GM21786 (cell line): ENCODE data around the gene TMEM117.

Experiments
- ATAC-seq: cut with Tn5 transposase; IDR thresholded peaks from one replicate; pipeline ENCODE4 v1.9.1; 2021; ENCODE audit not compliant: unreplicated experiment

Gene TMEM117

GRCh38 chr12:43951286-43951685 lies 115.4 kb downstream of the TMEM117 start:
- no peak for ATAC-seq

- ATAC-seq = peak; percentile 99
Observed at GRCh38 chr12:43957732-43958372, 122.0 kb downstream of the TMEM117 start.

GRCh38 chr12:43964033-43964432 lies 128.2 kb downstream of the TMEM117 start:
- ATAC-seq = no peak

DNA sequence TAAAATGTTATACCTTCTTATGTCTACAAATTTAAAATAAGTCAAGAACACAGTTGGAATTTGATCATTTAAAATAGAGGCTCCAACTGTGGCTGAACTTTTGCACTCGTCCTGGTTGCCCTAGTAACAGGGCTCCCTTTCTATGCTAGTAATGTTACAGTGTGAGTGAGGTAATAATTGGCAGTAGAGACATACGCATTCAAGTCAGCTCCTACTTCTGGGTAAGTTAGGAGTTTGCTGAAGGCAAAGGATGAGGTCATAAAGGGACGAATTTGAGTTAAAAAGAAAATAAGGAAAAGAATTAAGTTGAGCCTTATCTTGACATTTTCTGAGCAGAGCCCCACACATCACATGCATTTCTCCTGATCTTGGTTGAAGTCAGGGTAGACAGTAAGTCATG lies 129.1 kb downstream of the TMEM117 start:
- ATAC-seq = no peak

DNA sequence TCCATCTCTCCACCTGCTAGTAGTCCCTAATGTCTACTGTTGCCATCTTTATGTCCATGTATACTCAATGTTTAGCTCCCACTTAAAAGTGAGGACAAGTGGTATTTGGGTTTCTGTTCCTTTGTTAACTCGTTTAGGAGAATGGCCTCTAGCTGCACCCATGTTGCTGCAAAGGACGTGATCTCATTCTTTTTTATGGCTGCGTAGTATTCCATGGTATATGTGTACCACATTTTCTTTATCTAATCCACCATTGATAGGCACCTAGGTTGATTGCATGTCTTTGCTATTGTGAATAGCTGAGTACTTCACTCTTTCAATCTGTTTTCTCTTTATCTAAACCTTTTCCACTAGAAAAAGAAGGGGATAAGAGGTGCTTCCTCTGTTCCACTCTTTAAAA lies 130.0 kb downstream of the TMEM117 start:
- no peak for ATAC-seq

DNA sequence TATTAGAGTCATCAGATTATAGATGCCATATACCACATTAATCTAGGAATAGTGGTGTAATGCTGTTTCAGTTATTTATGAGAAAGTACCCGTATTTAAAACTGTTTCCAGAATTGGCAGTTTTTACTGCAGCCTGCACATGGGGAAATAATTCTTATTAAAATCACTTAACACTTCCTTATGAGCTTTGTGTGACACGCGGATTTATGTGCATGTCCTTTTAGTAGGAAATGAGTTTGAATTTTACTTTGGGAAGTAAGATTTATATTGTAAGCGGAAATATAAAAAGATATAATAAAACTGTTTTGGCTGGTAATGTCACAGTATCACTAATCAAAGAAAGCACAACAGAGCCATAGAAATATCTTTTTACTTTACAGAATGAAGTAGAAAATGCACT lies 132.9 kb downstream of the TMEM117 start:
- ATAC-seq = no peak

DNA sequence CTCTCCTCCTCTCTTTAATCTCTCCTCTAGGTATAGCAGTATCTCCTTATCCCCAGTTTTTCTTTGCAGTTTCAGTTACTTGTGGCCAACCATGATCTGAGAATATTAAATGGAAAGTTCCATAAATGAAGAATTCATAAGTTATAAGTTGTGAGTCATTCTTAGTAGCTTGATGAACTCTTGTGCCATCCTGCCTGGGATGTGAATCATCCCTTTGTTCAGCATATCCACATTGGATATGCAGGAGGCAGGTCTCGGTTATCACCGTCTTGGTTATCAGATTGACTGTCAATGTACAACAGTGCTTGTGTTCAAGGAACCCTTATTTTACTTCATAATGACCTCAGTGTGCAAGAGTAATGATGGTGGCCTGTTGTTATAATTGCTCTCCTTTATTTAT lies 134.0 kb downstream of the TMEM117 start:
- no peak for ATAC-seq

GRCh38 chr12:43973385-43973784 lies 137.5 kb downstream of the TMEM117 start:
- ATAC-seq = no peak

- ATAC-seq = no peak
Observed at GRCh38 chr12:43973993-43974392, 138.1 kb downstream of the TMEM117 start.

DNA sequence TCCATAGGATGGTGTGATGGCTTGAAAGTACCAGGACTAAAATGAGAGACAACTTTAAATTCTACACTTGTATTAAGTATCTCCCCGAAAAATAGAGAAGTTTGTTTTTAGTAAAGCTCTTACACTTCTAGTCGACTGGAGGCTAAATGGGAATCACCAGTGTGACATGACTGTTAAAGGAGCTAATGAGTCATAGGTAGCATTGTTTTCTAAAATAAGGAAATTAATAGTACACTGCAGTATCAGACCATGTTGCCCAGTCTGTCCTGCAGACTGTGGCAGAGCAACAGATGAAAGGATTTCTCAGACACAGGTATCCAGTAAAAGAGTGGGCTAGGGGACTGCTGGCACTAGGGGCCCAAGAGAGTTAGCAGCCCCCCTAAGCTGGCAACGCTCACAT lies 140.1 kb downstream of the TMEM117 start:
- ATAC-seq = no peak

- ATAC-seq = no peak
Observed at GRCh38 chr12:43978556-43978955, 142.7 kb downstream of the TMEM117 start.

- no peak for ATAC-seq
Observed at GRCh38 chr12:43979450-43979849, 143.6 kb downstream of the TMEM117 start.

- ATAC-seq = no peak
Observed at GRCh38 chr12:43980627-43981191, 144.8 kb downstream of the TMEM117 start.

DNA sequence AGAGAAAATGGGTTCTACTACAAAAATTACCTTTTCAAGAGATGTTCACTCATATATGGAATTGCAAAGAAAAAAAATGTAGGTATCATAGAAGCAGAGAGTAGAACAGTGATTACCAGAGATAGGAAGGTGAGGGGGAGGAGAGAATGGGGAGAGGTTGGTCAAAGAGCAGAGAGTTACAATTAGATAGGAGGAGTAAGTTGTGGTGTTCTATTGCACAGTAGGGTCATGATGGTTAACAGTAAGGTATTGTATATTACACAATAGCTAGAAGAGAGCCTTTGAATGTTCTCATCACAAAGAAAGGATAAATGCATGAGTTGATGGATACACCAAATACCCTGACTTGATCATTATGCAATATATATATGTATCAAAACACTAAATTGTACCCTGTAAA lies 145.8 kb downstream of the TMEM117 start:
- no peak for ATAC-seq

GRCh38 chr12:43982544-43982943 lies 146.7 kb downstream of the TMEM117 start:
- ATAC-seq = no peak

- ATAC-seq = peak; percentile 98
Observed at GRCh38 chr12:43988838-43989560, 153.1 kb downstream of the TMEM117 start.

DNA sequence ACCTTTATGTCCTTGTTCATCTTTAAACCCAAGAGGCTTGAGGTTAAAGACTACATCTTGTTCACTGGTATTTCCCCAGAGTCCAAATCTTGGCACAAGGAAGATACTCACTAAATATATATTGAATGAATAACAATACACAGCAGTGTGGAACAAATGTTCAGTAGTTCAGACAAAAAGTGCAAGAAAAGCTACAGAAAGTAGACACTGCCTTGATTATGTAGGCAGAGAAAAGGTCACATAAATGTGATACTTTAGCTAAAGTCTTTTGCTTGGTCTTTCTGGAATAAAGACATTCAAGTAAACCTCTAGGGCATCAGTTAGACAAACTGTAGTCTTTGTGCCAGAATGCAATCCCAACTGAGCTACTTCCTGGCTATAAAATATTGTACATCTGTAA lies 157.0 kb downstream of the TMEM117 start:
- no peak for ATAC-seq

DNA sequence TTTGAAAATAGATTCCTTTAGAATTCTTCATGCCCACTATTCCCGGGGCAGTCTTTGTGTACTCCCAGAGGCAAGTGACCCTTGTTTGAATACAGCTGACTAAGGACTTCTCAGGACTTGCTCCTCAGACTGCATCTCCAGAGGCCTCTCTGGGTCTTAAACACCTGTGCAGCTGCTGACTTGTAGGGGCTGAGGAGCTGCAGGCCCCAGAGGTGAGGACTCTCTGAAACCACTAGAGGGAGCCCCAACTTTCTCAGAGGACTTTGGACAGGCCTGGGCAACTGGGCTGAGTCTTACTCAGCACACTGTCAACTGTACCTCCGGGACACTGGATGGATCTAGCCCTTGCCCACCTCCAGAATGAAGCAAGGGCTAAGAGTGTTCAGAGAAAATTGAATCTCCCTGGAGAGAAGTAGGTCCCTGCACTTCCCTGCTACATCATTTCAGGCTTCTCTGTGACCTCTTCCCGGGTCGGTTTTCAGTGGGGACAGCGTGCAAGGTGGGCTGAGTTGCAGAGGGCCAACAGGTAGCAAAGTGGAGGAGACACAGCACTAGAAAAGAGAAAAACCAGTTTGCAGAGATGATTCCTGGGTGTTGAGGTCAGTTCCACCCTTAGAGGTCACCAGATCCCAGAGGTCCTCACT lies 164.6 kb downstream of the TMEM117 start:
- peak; percentile 98 for ATAC-seq

DNA sequence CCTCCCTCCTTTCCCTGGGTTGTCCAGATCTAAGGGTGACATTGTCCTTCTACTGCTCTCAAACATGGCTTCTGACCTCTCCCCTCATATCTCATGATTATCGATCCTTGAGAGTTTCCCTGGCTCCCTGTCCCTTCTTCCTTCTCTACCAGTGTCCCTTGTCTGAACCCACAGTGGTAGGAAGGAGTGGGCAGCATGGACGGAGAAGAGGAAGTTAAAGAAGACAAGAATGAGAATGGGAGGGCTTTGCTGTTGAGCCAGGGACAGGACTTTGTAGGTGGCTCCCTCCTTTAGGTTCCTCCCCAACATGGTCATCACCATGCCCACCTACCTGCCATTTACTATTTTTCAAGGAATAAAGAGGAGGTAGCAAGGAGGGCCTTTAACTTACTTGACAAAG lies 166.7 kb downstream of the TMEM117 start:
- ATAC-seq = no peak

GRCh38 chr12:44003721-44004120 lies 167.8 kb downstream of the TMEM117 start:
- ATAC-seq = no peak

DNA sequence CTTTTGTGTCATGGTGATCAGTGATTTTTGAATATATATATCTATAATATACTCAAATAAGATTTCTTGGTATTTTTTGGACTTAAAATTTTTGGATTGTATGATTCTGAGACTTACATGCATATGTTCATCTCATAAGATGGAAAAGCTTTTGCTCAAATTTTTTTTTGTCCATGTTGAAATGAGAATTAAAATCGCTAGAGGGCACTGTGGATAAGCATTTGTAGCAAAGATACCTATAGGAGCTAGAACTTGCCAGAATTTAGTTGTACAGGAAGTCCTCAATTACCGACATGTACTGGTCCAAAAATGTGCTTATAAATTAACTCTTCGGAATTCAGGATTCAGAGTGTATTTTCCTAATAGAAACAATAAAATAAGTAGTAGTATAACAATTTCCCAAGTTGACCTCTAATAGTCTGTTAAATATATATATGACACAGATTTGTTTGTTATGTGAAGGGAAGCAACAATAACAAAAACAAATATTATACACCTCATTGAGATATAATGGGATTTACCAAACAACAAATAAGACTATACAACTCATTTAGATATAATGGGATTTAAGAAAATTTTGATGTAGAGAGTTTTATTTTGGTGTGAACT lies 179.6 kb downstream of the TMEM117 start:
- ATAC-seq = peak; percentile 60

- no peak for ATAC-seq
Observed at GRCh38 chr12:44017216-44017615, 181.3 kb downstream of the TMEM117 start.
